Measurements from ENCODE around the gene EP300.

The EP300 gene

DNA sequence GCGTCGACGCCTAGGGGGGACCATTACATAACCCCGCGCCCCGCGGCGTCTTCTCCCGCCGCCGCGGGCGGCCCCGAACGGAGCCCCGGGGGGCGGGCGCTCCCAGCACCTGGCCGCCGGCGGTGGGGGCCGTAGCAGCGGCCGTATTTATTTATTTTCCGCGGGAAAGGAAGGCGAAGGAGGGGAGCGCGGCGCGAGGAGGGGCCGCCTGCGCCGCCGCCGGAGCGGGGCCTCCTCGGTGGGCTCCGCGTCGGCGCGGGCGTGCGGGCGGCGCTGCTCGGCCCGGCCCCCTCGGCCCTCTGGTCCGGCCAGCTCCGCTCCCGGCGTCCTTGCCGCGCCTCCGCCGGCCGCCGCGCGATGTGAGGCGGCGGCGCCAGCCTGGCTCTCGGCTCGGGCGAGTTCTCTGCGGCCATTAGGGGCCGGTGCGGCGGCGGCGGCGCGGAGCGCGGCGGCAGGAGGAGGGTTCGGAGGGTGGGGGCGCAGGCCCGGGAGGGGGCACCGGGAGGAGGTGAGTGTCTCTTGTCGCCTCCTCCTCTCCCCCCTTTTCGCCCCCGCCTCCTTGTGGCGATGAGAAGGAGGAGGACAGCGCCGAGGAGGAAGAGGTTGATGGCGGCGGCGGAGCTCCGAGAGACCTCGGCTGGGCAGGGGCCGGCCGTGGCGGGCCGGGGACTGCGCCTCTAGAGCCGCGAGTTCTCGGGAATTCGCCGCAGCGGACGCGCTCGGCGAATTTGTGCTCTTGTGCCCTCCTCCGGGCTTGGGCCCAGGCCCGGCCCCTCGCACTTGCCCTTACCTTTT, at the start of gene EP300 (continued):
- peak; percentile 62; the same call in 1 of the 2 replicates for TF ChIP-seq KLF16 (tag by site-specific recombination; IDR thresholded peaks at IDR 0.05)
- peak; percentile 97 for TF ChIP-seq ZNF398 (tag by site-specific recombination; IDR thresholded peaks at IDR 0.05)
- 0 out of 2 replicates have a peak, but pooled peaks have one; percentile 21 for TF ChIP-seq ZBTB17 (tag by site-specific recombination; IDR thresholded peaks at IDR 0.05)
- 0 out of 2 replicates have a peak, but pooled peaks have one; percentile 25 for TF ChIP-seq ZSCAN30 (tag by site-specific recombination; IDR thresholded peaks at IDR 0.05)
- no peak for TF ChIP-seq ZBTB21 (tag by site-specific recombination; IDR thresholded peaks at IDR 0.05)
- no peak for TF ChIP-seq ZNF548 (tag by site-specific recombination; IDR thresholded peaks at IDR 0.05)
- TF ChIP-seq ZNF423 (tag by site-specific recombination; IDR thresholded peaks at IDR 0.05): no peak
- TF ChIP-seq SP2 (tag by site-specific recombination; IDR thresholded peaks at IDR 0.05): peak; percentile 66
- TF ChIP-seq ZNF629 (tag by site-specific recombination; IDR thresholded peaks at IDR 0.05): 0 out of 2 replicates have a peak, but pooled peaks have one; percentile 11
- no peak for TF ChIP-seq ZSCAN23 (tag by site-specific recombination; IDR thresholded peaks at IDR 0.05)
- TF ChIP-seq, protein P1, sequence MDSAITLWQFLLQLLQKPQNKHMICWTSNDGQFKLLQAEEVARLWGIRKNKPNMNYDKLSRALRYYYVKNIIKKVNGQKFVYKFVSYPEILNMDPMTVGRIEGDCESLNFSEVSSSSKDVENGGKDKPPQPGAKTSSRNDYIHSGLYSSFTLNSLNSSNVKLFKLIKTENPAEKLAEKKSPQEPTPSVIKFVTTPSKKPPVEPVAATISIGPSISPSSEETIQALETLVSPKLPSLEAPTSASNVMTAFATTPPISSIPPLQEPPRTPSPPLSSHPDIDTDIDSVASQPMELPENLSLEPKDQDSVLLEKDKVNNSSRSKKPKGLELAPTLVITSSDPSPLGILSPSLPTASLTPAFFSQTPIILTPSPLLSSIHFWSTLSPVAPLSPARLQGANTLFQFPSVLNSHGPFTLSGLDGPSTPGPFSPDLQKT (IDR thresholded peaks at IDR 0.05; ENCODE audit: borderline replicate concordance, low read depth, low read length): no peak
- peak; percentile 67 for TF ChIP-seq SP3 (tag by site-specific recombination; IDR thresholded peaks at IDR 0.05)
- TF ChIP-seq YY2 (tag by site-specific recombination; IDR thresholded peaks at IDR 0.05): peak; percentile 65; the same call in 1 of the 2 replicates
- no peak for TF ChIP-seq ZNF266 (tag by site-specific recombination; IDR thresholded peaks at IDR 0.05; ENCODE audit: low read depth)
- TF ChIP-seq SETDB1 (IDR thresholded peaks at IDR 0.05; ENCODE audit: insufficient read length, low read length): no peak
- no peak for TF ChIP-seq ZNF701 (tag by site-specific recombination; IDR thresholded peaks at IDR 0.05)
- peak; percentile 53 for TF ChIP-seq ZXDB (tag by site-specific recombination; IDR thresholded peaks at IDR 0.05)
- 0 out of 2 replicates have a peak, but pooled peaks have one; percentile 60 for TF ChIP-seq YY1 (tag by site-specific recombination; IDR thresholded peaks at IDR 0.05)
- no peak for TF ChIP-seq ZNF121 (tag by site-specific recombination; IDR thresholded peaks at IDR 0.05)
- TF ChIP-seq ZFHX2 (tag by site-specific recombination; conservative IDR thresholded peaks at IDR 0.05): peak; percentile 59; the same call in 1 of the 2 replicates
- no peak for TF ChIP-seq ZNF48 (tag by site-specific recombination; IDR thresholded peaks at IDR 0.05)
- TF ChIP-seq ZNF76 (tag by site-specific recombination; IDR thresholded peaks at IDR 0.05; ENCODE audit: borderline replicate concordance, low read depth): peak; percentile 32; the same call in 1 of the 2 replicates
- TF ChIP-seq, protein P2, sequence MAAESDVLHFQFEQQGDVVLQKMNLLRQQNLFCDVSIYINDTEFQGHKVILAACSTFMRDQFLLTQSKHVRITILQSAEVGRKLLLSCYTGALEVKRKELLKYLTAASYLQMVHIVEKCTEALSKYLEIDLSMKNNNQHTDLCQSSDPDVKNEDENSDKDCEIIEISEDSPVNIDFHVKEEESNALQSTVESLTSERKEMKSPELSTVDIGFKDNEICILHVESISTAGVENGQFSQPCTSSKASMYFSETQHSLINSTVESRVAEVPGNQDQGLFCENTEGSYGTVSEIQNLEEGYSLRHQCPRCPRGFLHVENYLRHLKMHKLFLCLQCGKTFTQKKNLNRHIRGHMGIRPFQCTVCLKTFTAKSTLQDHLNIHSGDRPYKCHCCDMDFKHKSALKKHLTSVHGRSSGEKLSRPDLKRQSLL (tag by site-specific recombination; IDR thresholded peaks at IDR 0.05): no peak
- no peak for TF ChIP-seq BCL11B (tag by site-specific recombination; IDR thresholded peaks at IDR 0.05; ENCODE audit: low read depth)
- TF ChIP-seq, protein P3, sequence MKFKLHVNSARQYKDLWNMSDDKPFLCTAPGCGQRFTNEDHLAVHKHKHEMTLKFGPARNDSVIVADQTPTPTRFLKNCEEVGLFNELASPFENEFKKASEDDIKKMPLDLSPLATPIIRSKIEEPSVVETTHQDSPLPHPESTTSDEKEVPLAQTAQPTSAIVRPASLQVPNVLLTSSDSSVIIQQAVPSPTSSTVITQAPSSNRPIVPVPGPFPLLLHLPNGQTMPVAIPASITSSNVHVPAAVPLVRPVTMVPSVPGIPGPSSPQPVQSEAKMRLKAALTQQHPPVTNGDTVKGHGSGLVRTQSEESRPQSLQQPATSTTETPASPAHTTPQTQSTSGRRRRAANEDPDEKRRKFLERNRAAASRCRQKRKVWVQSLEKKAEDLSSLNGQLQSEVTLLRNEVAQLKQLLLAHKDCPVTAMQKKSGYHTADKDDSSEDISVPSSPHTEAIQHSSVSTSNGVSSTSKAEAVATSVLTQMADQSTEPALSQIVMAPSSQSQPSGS (tag by site-specific recombination; IDR thresholded peaks at IDR 0.05; ENCODE audit: low read depth): no peak
- peak; percentile 25; the same call in 1 of the 2 replicates for TF ChIP-seq ZNF341 (tag by site-specific recombination; IDR thresholded peaks at IDR 0.05; ENCODE audit: low read depth)
- TF ChIP-seq REST (tag by site-specific recombination; IDR thresholded peaks at IDR 0.05): peak; percentile 20; the same call in 1 of the 2 replicates
- TF ChIP-seq GLIS2 (tag by site-specific recombination; IDR thresholded peaks at IDR 0.05): peak; percentile 49; the same call in 1 of the 2 replicates

Data from HEK293 (cell line).